ENCODE results near the gene C2CD3. TPM values are rescaled to one million over a fixed set of nuclear protein-coding genes. Genes with fewer than 3 reads are reported as not detected.
A peak's percentile ranks its signal among the peaks of the same experiment; 100 is the strongest.

The C2CD3 gene
- total and polyA plus RNA-seq, 9 of the 15 experiments (the other 6 are each of a cell fraction or from before 2014, with no cell fraction given), result 4.4 to 20.2 (median 15.4) TPM

DNA sequence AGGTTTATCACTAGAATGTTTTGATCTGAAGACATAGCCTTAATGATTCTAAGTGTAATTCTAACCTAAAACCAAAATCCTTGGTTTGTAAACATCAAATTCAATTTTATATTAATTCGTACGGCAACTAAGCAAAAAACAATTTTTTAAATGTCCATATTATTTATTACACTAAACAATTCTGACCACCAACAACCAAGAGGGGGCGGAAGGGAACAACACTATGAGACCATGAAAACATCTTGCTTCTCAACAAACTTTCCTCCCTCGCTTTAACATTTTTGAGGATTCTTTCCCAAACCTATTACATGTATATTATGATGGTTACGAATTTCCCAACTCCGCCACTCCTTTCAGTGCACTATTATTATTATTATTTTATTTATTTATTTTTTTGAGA, 181.6 kb downstream of the C2CD3 start (continued):
- TF ChIP-seq, protein P1, sequence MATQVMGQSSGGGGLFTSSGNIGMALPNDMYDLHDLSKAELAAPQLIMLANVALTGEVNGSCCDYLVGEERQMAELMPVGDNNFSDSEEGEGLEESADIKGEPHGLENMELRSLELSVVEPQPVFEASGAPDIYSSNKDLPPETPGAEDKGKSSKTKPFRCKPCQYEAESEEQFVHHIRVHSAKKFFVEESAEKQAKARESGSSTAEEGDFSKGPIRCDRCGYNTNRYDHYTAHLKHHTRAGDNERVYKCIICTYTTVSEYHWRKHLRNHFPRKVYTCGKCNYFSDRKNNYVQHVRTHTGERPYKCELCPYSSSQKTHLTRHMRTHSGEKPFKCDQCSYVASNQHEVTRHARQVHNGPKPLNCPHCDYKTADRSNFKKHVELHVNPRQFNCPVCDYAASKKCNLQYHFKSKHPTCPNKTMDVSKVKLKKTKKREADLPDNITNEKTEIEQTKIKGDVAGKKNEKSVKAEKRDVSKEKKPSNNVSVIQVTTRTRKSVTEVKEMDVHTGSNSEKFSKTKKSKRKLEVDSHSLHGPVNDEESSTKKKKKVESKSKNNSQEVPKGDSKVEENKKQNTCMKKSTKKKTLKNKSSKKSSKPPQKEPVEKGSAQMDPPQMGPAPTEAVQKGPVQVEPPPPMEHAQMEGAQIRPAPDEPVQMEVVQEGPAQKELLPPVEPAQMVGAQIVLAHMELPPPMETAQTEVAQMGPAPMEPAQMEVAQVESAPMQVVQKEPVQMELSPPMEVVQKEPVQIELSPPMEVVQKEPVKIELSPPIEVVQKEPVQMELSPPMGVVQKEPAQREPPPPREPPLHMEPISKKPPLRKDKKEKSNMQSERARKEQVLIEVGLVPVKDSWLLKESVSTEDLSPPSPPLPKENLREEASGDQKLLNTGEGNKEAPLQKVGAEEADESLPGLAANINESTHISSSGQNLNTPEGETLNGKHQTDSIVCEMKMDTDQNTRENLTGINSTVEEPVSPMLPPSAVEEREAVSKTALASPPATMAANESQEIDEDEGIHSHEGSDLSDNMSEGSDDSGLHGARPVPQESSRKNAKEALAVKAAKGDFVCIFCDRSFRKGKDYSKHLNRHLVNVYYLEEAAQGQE (IDR thresholded peaks at IDR 0.05; ENCODE audit: borderline replicate concordance), result peak; percentile 74; the same call in 1 of the 2 replicates
- TF ChIP-seq, protein P1 (CRISPR knock-in tag; IDR thresholded peaks at IDR 0.05; ENCODE audit: low read depth), result no peak
- TF ChIP-seq, protein P2, sequence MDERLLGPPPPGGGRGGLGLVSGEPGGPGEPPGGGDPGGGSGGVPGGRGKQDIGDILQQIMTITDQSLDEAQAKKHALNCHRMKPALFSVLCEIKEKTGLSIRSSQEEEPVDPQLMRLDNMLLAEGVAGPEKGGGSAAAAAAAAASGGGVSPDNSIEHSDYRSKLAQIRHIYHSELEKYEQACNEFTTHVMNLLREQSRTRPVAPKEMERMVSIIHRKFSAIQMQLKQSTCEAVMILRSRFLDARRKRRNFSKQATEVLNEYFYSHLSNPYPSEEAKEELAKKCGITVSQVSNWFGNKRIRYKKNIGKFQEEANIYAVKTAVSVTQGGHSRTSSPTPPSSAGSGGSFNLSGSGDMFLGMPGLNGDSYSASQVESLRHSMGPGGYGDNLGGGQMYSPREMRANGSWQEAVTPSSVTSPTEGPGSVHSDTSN (CRISPR knock-in tag; IDR thresholded peaks at IDR 0.05; ENCODE audit: low read depth), result no peak
- TF ChIP-seq, protein P2 (tag; conservative IDR thresholded peaks at IDR 0.05; ENCODE audit: low read depth), result peak; percentile 71
- TF ChIP-seq HNRNPH1 (optimal IDR thresholded peaks at IDR 0.05; ENCODE audit: low read depth, low read length) (no peak), TRIM28 (IDR thresholded peaks at IDR 0.05) (no peak), ZNF780A (CRISPR knock-in tag; IDR thresholded peaks at IDR 0.05) (no peak), MCM2 (IDR thresholded peaks at IDR 0.05; ENCODE audit: low read depth) (no peak), POLR3G (IDR thresholded peaks at IDR 0.05; ENCODE audit: extremely low read depth, insufficient read length, insufficient replicate concordance) (no peak), FIP1L1 (IDR thresholded peaks at IDR 0.05; ENCODE audit: low read depth, low read length, poor library complexity, severe bottlenecking) (no peak), MAFG (tag; conservative IDR thresholded peaks at IDR 0.05) (0 out of 2 replicates have a peak, but pooled peaks have one; percentile 6), PURB (CRISPR knock-in tag; IDR thresholded peaks at IDR 0.05; ENCODE audit: low read depth) (no peak), CC2D1A (IDR thresholded peaks at IDR 0.05) (no peak), JUN (IDR thresholded peaks at IDR 0.05; ENCODE audit: borderline replicate concordance, low read depth, low read length) (no peak), JUN (CRISPR knock-in tag; IDR thresholded peaks at IDR 0.05; ENCODE audit: borderline replicate concordance) (no peak), RAD21 (CRISPR knock-in tag; conservative IDR thresholded peaks at IDR 0.05 in 1 of 2, IDR thresholded peaks at IDR 0.05 in 1 of 2) (peak; percentile 74 to 85)
- TF ChIP-seq, protein P3, sequence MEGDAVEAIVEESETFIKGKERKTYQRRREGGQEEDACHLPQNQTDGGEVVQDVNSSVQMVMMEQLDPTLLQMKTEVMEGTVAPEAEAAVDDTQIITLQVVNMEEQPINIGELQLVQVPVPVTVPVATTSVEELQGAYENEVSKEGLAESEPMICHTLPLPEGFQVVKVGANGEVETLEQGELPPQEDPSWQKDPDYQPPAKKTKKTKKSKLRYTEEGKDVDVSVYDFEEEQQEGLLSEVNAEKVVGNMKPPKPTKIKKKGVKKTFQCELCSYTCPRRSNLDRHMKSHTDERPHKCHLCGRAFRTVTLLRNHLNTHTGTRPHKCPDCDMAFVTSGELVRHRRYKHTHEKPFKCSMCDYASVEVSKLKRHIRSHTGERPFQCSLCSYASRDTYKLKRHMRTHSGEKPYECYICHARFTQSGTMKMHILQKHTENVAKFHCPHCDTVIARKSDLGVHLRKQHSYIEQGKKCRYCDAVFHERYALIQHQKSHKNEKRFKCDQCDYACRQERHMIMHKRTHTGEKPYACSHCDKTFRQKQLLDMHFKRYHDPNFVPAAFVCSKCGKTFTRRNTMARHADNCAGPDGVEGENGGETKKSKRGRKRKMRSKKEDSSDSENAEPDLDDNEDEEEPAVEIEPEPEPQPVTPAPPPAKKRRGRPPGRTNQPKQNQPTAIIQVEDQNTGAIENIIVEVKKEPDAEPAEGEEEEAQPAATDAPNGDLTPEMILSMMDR (IDR thresholded peaks at IDR 0.05 in 2 of 3, conservative IDR thresholded peaks at IDR 0.05 in 1 of 3; ENCODE audit: insufficient read depth in 2 of 3, low read depth in 1 of 3, low read length in 3 of 3), result peak; percentile 51 to 82 (median 63); a peak in 5 of 6 replicates
